Colonic mucosa (tissue), 4 donors: ENCODE results near the gene CNKSR1. TPM values are rescaled to one million over a fixed set of nuclear protein-coding genes. Genes with fewer than 3 reads are reported as not detected.
A peak's percentile ranks its signal among the peaks of the same experiment; 100 is the strongest.

ENCODE experiments used
- DNase-seq: peaks from one replicate; pipeline ENCODE4 v3.0.0-alpha.2; 2020
- H3K27ac ChIP-seq: fragments of 200-600 bp; one replicate; pipeline ENCODE4 v1.8.0; 2021
- H3K27me3 ChIP-seq: fragments of 200-600 bp; one replicate; pipeline ENCODE4 v1.8.0; 2021
- H3K36me3 ChIP-seq: fragments of 200-600 bp; one replicate; pipeline ENCODE4 v1.8.0; 2021
- H3K4me1 ChIP-seq: fragments of 200-600 bp; one replicate; pipeline ENCODE4 v1.8.0; 2021; ENCODE audit warnings: mild to moderate bottlenecking
- H3K4me3 ChIP-seq: fragments of 200-600 bp; one replicate; pipeline ENCODE4 v1.8.0; 2021
- H3K9ac ChIP-seq, 2 donors: one replicate each; pipeline ENCODE4 v1.7.0; 2013; ENCODE audit warnings: control low read depth in 2 of 2, low read depth in 2 of 2, low read length in 2 of 2
- H3K9me3 ChIP-seq: fragments of 200-600 bp; one replicate; pipeline ENCODE4 v1.8.0; 2021
- CTCF ChIP-seq: fragments of 200-600 bp; IDR thresholded peaks from one replicate; pipeline ENCODE4 v1.8.0; 2022; ENCODE audit warnings: antibody characterized with exemption, mild to moderate bottlenecking
- intact Hi-C: fragments of 100-400 bp; cut with DNase I; formaldehyde crosslinking; loops from one replicate; pipeline ENCODE4 v1.14.1; 2022
- total RNA-seq, 2 donors: library from RNA; stranded (reverse); fragmentation: NEBNext Ultra II Directional in 1 of 2; extraction: Animal tissue kit (Norgen Biotek cat#: 25700) in 1 of 2; gene quantifications; one replicate each; pipeline ENCODE4 v1.2.1, GENCODE V29; 2021
- donor health status: healthy.
- donor health status: DM: no; HTN: no; CAD: no.
- donor health status: DM: no; HTN: no; CAD: no.

CNKSR1 gene
- total RNA-seq, 2 donors from 2014 or later: 35.3 to 46.8 TPM

DNA sequence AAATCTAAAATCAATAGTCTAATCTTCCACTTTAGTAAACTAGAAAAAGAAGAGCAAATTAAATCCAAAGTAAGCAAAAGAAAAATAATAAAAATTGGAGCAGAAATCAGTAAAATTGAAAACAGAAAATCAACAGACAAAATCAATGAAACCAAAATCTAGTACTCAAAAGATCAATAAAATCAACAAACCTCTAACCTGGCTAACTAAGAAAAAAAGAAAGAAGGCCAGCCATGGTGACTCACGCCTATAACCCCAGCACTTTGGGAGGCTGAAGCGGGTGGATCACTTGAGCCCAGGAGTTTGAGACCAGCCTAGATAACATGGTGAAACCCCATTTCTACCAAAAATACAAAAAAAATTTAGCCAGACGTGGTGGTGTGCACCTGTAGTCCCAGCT lies 42.8 kb upstream of the CNKSR1 start:
- no peaks in the 10 kb centered on the region for H3K9me3 ChIP-seq
- H3K9ac ChIP-seq: no peak overlapping the region
- DNase-seq: no peak
- no peak for TF ChIP-seq CTCF
- H3K4me1 ChIP-seq: no peaks in the 10 kb centered on the region
- H3K27ac ChIP-seq: no peak overlapping the region
- no peak overlapping the region for H3K4me3 ChIP-seq
- intact Hi-C loops: no loop called here
- H3K36me3 ChIP-seq: no peaks in the 10 kb centered on the region
- H3K27me3 ChIP-seq: no peaks in the 10 kb centered on the region

DNA sequence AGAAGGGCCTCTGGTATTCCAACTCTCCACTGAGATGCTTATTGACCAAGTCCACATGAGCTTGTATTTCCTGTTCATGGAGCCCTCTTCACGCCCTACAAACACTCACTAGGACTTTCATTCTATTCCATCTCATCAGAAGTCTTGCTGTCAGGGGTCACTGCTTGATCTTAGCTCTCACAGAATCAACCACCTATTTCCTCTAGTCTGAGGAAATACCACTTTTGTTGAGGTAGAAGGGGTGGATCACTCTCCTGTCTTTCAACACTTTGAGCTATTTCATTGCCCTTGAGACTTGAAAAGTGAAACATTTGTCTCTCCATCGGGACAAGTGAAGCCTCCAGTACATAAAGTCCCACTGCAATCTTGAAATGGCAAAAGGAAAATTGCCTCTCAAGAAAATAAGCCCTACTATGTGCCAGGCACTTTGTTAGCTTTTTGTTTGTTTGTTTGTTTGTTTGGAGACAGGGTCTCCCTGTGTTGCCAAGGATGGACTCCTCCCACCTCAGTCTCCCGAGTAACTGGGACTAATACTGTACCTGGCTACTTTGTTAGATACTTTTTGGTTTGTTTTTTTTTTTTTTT lies 38.2 kb upstream of the CNKSR1 start:
- Histone ChIP-seq H3K36me3 (no peaks in the 10 kb centered on the region), H3K27ac (no peak overlapping the region), H3K27me3 (no peaks in the 10 kb centered on the region), H3K4me1 (no peaks in the 10 kb centered on the region), H3K4me3 (no peak overlapping the region), H3K9ac (no peak overlapping the region), H3K9me3 (no peaks in the 10 kb centered on the region)
- intact Hi-C loops: no loop called here
- no peak for TF ChIP-seq CTCF
- DNase-seq: no peak

DNA sequence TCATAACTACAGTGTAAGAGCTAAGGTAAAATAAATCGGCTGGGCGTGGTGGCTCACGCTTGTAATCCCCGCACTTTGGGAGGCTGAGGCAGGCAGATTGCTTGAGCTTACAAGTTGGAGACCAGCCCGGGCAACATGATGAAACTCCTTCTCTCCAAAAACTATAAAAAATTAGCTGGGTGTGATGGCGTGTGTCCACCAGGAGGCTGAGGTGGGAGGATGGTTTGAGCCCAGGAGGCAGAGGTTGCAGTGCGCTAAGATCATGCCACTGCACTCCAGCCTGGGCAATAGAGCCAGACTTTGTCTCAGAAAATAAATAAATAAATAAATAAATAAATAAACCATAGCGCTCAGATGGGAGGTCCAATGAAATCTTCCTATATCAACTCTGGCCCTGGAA lies 35.1 kb upstream of the CNKSR1 start:
- intact Hi-C loops: no loop called here
- no peaks in the 10 kb centered on the region for H3K27me3 ChIP-seq
- no peaks in the 10 kb centered on the region for H3K4me1 ChIP-seq
- no peaks in the 10 kb centered on the region for H3K36me3 ChIP-seq
- no peak overlapping the region for H3K9ac ChIP-seq
- H3K9me3 ChIP-seq: no peaks in the 10 kb centered on the region
- no peak for DNase-seq
- TF ChIP-seq CTCF: no peak
- H3K4me3 ChIP-seq: no peak overlapping the region
- H3K27ac ChIP-seq: no peak overlapping the region

DNA sequence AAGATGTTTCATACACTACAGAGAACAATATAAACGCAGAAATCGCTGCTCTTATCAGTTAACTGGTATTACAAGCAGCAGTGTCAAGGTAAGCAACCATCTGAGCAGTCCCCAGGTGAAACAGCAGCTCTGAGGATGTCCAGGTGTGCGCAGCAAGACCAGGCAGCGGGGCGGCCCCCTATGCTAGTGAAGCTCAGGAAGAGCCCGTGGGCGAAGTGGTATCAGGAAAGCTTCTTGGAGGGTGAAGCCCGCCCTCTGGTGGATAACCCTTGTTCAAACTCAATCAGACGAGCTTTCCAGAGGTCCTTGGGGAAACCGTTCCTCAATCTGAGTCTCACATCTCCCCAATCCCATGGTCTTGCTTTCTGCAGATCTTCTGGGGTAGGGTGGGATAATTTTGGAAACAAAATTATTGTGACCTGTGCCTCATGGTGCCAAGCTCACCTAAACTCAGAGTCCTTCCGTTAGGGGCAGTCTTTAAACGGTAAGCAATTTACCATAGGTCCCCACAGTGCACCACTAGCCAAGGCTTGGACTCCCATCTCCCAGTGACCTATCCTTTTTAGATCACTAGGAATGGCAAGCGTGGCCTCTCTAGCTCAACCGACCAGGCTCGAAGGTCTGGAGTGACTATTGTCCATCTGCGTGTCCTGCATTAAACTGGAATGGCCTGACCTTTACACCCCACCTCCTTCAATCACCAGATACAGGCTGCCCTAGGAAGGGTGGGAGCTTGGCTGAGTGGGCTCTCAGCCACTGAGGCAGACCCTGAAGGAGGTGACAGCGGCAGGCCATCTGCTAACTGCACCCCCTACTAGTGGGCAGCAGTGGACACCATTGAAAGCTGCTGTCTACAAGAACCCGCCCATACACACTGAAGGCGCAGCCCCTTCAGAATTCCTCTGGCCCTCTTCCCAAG lies 32.0 kb upstream of the CNKSR1 start:
- no peaks in the 10 kb centered on the region for H3K27me3 ChIP-seq
- no peaks in the 10 kb centered on the region for H3K4me1 ChIP-seq
- no peaks in the 10 kb centered on the region for H3K36me3 ChIP-seq
- H3K4me3 ChIP-seq: no peak overlapping the region
- TF ChIP-seq CTCF: peak; percentile 64
- H3K9ac ChIP-seq: no peak overlapping the region
- no peaks in the 10 kb centered on the region for H3K9me3 ChIP-seq
- H3K27ac ChIP-seq: no peak overlapping the region
- DNase-seq: peak; percentile 88
- intact Hi-C loops: loop anchor here (5.0 kb wide), 1 partner anchor 108 kb away; no protein-coding TSS in a partner anchor

DNA sequence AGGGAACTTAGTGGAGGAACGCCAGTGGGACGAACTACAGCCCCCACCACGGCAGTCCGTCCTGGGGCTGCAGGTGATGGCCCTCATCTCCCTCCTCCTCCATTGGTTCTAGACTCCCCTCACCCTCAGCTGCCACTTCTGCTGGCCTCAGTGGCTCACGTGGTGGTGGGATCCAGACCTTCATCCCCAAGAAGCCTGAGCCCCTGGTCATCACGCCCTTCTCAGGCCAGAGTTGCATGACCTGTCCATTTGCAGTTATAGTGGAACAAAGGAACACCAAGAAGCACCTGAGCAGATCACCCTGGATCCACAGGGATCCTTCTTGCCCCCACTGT lies 31.4 kb upstream of the CNKSR1 start:
- Histone ChIP-seq H3K4me1 (no peaks in the 10 kb centered on the region), H3K4me3 (no peak overlapping the region), H3K9ac (no peak overlapping the region), H3K36me3 (no peaks in the 10 kb centered on the region), H3K27ac (no peak overlapping the region), H3K9me3 (no peaks in the 10 kb centered on the region), H3K27me3 (no peaks in the 10 kb centered on the region)
- DNase-seq: no peak
- no peak for TF ChIP-seq CTCF
- intact Hi-C loops: loop anchor here (2.0 to 5.0 kb wide), 2 partner anchors 41 to 109 kb away; no protein-coding TSS in a partner anchor
